ENCODE data around the gene LRRC27.

The LRRC27 gene

DNA sequence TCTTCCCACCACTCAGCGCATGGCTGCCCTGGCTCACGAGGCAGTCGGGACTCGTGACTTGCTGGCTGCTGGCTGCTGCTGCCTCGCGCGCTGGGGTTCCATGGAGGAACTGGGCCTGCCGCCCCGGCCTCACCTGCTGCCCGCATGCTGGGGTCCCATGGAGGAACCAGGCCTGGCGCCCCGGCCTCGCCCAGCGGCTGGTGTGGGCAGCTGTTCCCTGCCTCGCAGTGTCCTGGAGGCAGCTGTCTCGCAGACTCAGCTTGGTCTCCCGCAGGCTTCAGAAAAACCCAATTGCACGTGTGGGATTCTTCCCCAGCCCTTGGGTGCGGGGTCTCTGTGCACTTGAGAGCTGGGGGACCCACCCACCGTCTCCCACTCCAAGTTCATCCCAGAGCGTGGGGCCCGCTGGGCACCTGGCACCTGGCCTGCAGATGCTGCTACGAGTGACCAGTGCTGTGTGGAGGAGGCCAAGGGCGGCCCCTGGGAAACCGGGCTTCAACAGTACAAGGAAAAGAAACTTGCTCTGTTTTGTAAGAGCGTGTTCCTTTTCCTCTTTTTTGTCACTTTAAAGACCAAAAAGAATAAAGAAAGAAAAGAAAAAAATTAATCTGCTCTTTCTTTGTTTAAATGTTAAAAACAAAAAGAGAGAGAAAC, 85.4 kb downstream of the LRRC27 start:
- no peak for DNase-seq

GRCh38 chr10:132417957-132418441, 86.0 kb downstream of the LRRC27 start:
- DNase-seq, result no peak

DNA sequence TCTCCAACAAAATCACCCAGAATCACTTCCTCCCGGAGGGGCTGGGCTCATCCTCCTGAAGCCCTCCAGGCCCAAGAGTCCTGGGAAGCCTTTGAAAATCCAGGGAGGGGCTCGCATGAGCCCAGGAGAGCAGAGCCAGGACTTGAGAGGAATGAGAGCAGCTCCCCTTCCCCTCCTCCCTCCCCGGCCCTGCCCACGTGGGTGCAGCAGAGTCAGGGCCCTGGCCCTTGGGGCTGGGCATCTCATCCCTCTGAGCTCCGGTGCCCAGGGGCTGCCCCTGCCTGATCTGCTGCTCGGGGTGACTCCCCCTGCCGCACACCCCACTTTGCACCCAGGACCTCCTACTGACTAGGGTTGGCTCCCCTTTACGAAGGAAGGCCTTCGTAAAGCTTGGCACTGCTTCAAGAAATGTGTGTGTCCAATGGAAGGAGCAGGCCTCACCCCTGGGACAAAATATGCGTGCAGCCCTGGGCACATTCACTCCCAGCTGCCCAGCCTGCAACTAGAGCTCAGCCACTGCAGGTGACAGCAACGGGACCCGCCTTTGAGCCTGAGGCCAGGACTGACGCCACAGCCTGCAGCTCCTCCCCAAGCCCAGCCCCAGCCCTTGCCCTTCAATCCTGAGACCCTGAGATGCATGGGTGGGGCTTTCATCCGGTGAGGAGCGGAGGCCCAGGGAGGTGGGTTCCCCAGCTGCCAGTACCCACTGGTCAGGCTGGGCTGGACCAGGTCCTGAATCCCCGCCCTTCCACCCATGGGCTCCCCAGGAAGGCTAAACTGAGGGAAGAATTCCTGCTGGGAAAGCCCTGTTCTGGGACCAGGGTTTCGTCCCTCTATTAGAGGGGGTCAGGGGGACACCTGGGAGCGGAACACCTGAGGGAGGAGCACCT, 86.8 kb downstream of the LRRC27 start:
- DNase-seq, result peak; percentile 56

DNA sequence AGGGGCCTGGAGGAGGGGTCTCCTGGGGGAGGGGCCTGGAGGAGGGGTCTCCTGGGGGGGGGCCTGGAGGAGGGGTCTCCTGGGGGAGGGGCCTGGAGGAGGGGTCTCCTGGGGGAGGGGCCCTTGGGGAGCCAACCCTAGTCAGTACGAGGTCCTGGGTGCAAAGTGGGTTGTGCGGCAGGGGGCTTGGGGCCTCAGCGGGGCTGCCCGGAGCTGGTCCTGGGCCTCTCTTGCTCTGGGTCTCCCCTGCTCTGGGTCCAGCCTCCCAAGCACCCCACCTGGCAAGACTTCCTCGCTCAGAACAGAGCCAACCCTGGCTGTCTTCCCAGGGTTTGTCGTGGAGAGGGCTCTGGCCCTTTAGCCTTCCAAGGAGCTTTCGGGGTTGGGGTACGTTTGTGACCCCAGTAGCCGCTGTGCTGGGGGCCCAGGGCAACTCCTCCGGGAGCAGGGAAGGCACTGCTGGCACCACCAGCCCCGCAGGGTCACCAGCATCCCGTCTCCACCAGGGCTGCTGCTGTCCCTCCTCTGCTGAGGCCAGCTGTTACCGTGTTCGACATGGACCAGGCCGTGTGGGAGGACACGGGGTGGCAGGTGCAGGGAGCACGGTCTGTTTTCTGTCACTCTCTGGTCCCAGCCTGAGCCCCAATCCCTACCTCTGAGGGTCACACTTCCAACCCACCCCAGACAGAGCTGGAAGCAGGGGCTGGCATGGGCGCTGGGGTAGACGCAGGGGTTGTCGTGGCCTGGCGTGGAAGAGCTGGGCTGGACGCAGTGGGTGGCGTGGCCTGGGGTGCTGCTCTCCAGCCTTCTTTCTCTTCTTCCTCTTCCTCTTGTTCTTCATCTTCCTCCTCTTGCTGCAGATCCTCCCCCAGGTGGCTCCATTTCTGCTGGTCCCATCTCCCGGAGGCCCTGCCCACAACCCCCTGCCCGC, 87.8 kb downstream of the LRRC27 start:
- DNase-seq, result no peak

DNA sequence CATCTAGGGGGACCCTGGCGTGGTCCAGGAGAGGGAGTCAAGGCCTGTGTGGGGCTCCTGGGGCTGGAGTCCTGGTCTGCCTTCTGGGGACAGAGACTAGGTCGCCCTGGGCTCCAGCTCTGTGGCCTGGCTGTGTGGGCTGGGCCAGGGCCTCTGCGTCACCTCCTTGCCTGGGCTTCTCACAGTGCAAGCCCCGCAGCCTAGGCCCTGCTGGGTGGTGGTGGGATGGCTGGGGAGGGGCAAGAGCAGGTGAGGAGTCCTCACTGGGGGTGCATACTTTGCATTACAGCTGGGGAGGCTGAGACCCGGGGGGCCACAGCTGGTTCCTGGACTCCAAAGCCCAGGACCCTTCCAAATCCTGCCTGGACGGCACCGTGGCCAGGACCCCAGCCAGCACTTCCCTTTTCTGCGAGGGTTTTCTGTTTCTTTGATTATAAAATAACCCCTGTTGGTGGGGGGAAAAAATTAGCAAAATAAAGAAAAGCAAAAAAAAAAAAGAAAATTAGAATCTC, 88.5 kb downstream of the LRRC27 start:
- DNase-seq, result no peak

- peak; percentile 75 for DNase-seq
These were observed 89.2 kb downstream of the LRRC27 start for GRCh38 chr10:132420981-132421846.

DNA sequence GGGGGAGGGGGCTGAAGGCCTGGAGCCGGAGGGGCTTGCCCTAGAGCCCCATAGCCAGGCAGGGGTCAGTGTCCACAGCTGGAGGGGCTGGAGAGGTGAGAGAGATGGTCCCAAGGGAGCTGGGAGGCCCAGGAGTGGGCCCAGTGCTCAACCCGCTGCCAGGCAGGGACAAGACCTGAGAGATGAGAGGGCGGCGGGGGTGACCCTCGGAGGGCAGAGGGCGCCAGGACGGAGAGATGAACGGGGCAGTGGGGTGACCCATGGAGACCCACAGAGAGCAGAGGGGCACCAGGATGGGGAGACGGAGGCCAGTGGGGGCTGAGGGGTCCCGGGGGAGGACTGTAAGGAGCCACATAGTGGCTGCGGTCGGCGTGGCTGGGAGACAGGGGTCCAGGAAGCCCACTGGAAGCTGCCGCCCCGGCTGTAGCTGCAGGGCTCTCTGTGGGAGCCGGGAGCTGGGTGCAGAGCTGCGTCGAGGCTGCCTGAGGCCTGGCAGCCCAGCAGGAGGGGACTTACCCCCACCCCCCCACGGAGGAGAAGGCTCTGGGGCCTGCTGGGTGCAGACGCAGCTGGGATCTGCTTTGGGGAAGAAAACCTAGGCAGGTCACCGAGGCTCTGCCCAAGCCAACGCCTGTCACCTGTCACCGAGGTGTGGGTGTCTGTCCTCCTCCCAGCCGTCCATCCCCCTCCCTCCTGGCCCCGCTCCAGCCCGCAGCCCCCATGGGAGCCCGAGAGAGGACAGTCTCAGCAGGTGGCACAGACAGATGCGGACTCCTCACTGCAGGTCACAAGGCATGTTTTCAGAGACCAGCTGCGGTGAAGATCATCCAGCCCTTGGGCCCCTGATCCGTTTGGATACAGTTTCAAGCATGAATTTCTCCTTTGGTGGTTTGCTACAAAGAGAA, 90.1 kb downstream of the LRRC27 start:
- no peak for DNase-seq

DNA sequence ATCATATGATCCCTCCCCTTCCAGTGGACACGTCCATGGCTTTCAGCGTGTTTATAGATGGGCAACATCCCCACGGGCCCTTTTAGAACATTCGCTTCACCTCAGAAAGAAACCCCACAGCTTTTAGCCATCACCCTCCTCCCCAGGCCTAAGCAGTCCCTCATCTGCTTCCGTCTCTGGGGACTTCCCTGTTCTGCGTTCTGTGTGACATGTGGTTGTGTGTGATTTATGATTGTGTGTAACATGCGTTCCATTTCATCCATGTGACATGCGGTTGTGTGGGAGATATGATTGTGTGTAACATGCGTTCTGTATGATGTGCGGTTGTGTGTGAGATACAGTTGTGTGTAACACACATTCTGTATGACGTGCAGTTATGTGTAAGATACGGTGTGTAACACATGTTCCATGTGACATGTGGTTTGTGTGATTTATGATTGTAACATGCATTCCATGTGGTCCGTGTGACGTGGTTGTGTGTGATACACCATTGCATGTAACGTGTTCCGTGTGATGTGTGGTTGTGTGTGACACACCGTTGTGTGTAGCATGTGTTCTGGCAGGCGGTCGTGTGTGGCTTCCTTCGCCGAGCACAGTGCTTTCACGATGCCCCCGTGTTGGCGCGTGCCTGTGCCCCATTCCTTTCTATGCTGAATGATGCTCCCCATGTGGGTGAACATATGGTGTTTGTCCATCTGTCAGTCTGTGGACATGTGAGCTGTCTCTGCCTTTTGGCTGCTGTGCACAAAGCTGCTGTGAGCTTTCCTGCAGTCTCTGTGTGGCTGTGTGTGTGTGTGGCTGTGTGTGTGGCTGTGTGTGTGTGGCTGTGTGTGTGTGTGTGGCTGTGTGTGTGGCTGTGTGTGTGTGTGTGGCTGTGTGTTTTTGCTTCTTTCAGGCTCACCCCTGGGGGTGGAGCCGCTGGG, 91.2 kb downstream of the LRRC27 start:
- no peak for DNase-seq

DNA sequence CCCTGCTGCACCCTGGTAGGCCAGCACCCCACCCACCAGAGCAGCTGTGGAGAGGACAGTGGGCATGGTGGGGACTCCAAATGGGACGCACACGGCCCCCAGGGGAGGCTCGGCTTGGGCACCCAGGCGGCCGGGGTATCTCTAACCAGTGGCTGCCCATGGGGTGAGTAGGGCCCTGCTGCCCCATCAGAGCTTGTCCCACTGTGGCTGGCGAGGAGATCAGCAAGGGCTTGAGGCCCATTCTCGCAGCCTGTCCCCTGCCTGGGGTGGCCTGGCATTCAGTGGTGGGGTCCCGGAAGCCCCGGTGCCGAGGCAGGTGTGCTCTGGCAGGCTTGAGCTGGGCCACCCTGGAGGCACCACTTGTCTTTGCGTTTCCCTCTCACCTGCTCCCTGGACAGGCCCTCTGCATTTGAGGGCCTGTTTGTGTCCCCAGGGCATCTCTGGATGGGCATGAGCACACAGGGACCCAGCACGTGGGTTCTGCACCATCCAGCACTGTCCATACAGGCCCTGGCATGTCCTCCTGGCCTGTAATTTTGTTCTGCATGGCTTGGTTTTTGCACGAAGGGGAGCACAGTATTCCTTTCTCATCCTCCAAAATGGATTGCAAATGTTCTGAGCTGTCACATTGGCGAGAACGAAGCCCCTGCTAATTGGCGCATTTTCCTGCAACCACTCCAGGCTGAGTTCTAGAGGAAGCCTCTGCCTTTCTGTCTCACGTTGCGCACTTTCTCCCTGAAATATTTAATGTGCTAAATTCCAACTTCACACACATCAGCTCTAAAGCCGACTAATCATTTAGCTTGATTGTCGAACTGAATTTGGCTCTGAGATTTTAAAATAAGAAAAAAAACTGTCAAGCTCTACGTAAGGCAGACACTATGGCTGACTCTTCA, 92.2 kb downstream of the LRRC27 start:
- DNase-seq, result no peak

GRCh38 chr10:132425029-132425756, 93.2 kb downstream of the LRRC27 start:
- DNase-seq, result no peak

GRCh38 chr10:132425757-132426155, 93.8 kb downstream of the LRRC27 start:
- no peak for DNase-seq

GRCh38 chr10:132427006-132427771, 95.2 kb downstream of the LRRC27 start:
- no peak for DNase-seq

DNA sequence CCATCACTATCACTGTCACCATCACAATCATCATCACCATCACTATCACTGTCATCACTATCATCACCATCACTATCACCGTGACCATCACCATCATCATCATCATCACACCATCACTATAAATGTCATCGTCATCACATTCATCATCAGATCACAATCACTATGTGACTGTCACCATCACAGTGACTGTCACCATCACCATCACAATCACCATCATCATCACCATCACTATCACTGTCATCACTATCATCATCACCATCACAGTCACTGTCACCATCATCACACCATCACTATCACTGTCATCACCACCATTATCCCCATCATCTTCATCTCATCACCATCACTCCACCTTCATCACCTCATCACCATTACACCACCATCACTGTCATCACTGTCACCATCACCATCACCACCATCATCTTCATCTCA, 96.0 kb downstream of the LRRC27 start:
- DNase-seq, result no peak

DNA sequence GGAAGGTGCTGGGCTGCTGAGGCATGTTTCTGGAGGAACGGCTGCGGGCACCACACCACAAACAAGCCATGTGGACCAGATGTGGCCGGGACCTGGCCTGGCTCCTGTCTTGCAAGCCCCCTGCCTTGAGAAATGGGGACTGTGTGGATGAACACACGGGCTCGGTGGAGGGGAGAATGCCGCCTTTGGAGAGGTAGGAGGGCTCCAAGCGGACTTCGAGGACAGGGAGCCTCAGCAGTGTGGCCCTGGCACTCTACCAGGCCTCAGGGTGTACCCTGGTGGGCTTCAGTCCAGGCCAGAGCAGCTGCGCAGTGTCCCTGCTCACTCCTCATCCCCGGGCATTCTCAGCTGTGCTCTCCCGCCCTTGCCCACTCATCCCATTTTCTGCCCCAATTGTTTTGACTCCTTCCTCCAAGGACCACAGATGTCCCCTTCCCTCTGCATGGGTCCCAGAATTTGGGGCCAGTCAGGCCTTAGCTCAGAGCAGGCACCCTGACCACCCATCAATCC, 96.5 kb downstream of the LRRC27 start:
- DNase-seq, result no peak

All from retina (tissue), 1 donor.